Endodermal cell (in vitro differentiated cells): ENCODE results near the gene TMEM94. TPM values are rescaled to one million over a fixed set of nuclear protein-coding genes. Genes with fewer than 3 reads are reported as not detected.

ENCODE experiments used
- DNase-seq: peaks from one replicate; pipeline ENCODE4 v3.0.0-alpha.2; 2017
- H3K27ac ChIP-seq: 2 replicates; pipeline ENCODE4 v1.5.1; 2013; ENCODE audit warnings: mild to moderate bottlenecking, low read depth, low read length, moderate library complexity
- H3K27me3 ChIP-seq: 2 replicates; pipeline ENCODE4 v1.6.1; 2013; ENCODE audit warnings: mild to moderate bottlenecking, low read length, moderate library complexity; ENCODE audit not compliant: insufficient read depth, control insufficient read depth, poor library complexity, severe bottlenecking
- H3K36me3 ChIP-seq: 2 replicates; pipeline ENCODE4 v1.7.0; 2013; ENCODE audit warnings: mild to moderate bottlenecking, low read length, moderate library complexity; ENCODE audit not compliant: control insufficient read depth, insufficient read depth
- H3K4me1 ChIP-seq: one replicate; pipeline ENCODE4 v1.7.0; 2013; ENCODE audit warnings: low read length; ENCODE audit not compliant: control insufficient read depth, insufficient read depth
- H3K4me3 ChIP-seq: 2 replicates; pipeline ENCODE4 v1.5.1; 2013; ENCODE audit warnings: mild to moderate bottlenecking, low read length, moderate library complexity
- H3K9ac ChIP-seq: 2 replicates; pipeline ENCODE4 v1.6.1; 2013; ENCODE audit warnings: mild to moderate bottlenecking, low read length, moderate library complexity; ENCODE audit not compliant: poor library complexity, severe bottlenecking; ENCODE audit errors: extremely low read depth
- H3K9me3 ChIP-seq: 2 replicates; pipeline ENCODE4 v1.6.1; 2013; ENCODE audit warnings: mild to moderate bottlenecking, low read length, moderate library complexity; ENCODE audit not compliant: control insufficient read depth
- H3K27ac Mint-ChIP-seq: 2 replicates; pipeline ENCODE4 v1.8.0; 2020; ENCODE audit warnings: mixed read lengths
- H3K27me3 Mint-ChIP-seq: 2 replicates; pipeline ENCODE4 v1.8.0; 2021; ENCODE audit warnings: mild to moderate bottlenecking, mixed read lengths; ENCODE audit not compliant: insufficient read depth
- H3K36me3 Mint-ChIP-seq: 2 replicates; pipeline ENCODE4 v1.8.0; 2020; ENCODE audit warnings: low read depth, mixed read lengths
- H3K4me1 Mint-ChIP-seq: 2 replicates; pipeline ENCODE4 v1.8.0; 2020; ENCODE audit warnings: mixed read lengths
- H3K4me3 Mint-ChIP-seq: 2 replicates; pipeline ENCODE4 v1.8.0; 2020; ENCODE audit warnings: mild to moderate bottlenecking, moderate library complexity, mixed read lengths
- H3K9me3 Mint-ChIP-seq: 2 replicates; pipeline ENCODE4 v1.8.0; 2020; ENCODE audit warnings: mild to moderate bottlenecking, mixed read lengths
- WGBS, 2 experiments: methylation state at CpG; one replicate each; pipeline versions ENCODE4 v1.1.5 to v1.1.7; 2013; ENCODE audit warnings: missing lambda C conversion rate in 2 of 2, mixed read lengths in 1 of 2; ENCODE audit not compliant: insufficient coverage in 1 of 2, insufficient read length in 1 of 2; 5-methylcytosine and 5-hydroxymethylcytosine counted together
- microRNA-seq: library from miRNA; unstranded; fragments of <30 nt; microRNA quantifications from one replicate; pipeline ENCODE4 v1.2.0, GENCODE V29; 2020; ENCODE audit warnings: borderline microRNAs expressed
- total RNA-seq, 2 donors: library from RNA; stranded (reverse); fragmentation: NEBNext Ultra II Directional in 1 of 2; extraction: Animal tissue kit (Norgen Biotek cat#: 25700) in 1 of 2; gene quantifications; 2 replicates in 1 of 2; 3 replicates in 1 of 2; pipeline ENCODE4 v1.2.1, GENCODE V29; 2021
- TF ChIP-seq, protein P1 (sequence below): fragments of 200-600 bp; sonication (generic); conservative IDR thresholded peaks from 2 replicates; pipeline ENCODE4 v1.5.0; 2021; ENCODE audit warnings: antibody characterized with exemption, mild to moderate bottlenecking

Gene TMEM94
- total RNA-seq, 2 donors from 2014 or later: 96.0 to 106 TPM

- H3K27me3 ChIP-seq: no peaks in the 10 kb centered on the region
- no peak overlapping the region for H3K4me3 ChIP-seq
- Mint-ChIP-seq H3K4me3 (no peak overlapping the region), H3K4me1 (peaks cover 30% of the 10 kb centered on the region), H3K27me3 (no peaks in the 10 kb centered on the region), H3K27ac (no peak overlapping the region), H3K36me3 (peaks cover 27% of the 10 kb centered on the region), H3K9me3 (no peaks in the 10 kb centered on the region)
- H3K9ac ChIP-seq: no peak overlapping the region
- TF ChIP-seq, protein P1, sequence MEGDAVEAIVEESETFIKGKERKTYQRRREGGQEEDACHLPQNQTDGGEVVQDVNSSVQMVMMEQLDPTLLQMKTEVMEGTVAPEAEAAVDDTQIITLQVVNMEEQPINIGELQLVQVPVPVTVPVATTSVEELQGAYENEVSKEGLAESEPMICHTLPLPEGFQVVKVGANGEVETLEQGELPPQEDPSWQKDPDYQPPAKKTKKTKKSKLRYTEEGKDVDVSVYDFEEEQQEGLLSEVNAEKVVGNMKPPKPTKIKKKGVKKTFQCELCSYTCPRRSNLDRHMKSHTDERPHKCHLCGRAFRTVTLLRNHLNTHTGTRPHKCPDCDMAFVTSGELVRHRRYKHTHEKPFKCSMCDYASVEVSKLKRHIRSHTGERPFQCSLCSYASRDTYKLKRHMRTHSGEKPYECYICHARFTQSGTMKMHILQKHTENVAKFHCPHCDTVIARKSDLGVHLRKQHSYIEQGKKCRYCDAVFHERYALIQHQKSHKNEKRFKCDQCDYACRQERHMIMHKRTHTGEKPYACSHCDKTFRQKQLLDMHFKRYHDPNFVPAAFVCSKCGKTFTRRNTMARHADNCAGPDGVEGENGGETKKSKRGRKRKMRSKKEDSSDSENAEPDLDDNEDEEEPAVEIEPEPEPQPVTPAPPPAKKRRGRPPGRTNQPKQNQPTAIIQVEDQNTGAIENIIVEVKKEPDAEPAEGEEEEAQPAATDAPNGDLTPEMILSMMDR: no peak
- H3K27ac ChIP-seq: no peak overlapping the region
- peaks cover 14% of the 10 kb centered on the region for H3K4me1 ChIP-seq
- H3K36me3 ChIP-seq: peaks cover 3% of the 10 kb centered on the region
- 91% methylated on average over 4 to 5 of the region's 5 CpGs for WGBS, 2 experiments
- H3K9me3 ChIP-seq: no peaks in the 10 kb centered on the region
- no peak for DNase-seq
These were observed 92.4 kb downstream of the TMEM94 start for GRCh38 chr17:75548813-75549212.

Small RNA genes within 50 kb of the gene (microRNA-seq; reads per million reads assigned to microRNA genes)
- gene MIR6785: not detected

Other genes with a start within 250 kb of the TMEM94 start
- 10 to 100 TPM; 64.9 to 73.2 TPM for gene GGA3, start 195.0 kb upstream of the TMEM94 start, total RNA-seq
- 10 to 100 TPM; 81.0 to 82.5 TPM for gene MRPS7, start 194.8 kb upstream of the TMEM94 start, total RNA-seq
- 10 to 100 TPM; 17.9 to 28.6 TPM for gene MIF4GD, start 185.4 kb upstream of the TMEM94 start, total RNA-seq
- gene SLC25A19, start 167.2 kb upstream of the TMEM94 start, total RNA-seq: 10 to 100 TPM; 10.6 to 10.7 TPM
- 10 to 100 TPM; 85.5 to 86.6 TPM for gene GRB2, start 51.0 kb upstream of the TMEM94 start, total RNA-seq
- gene CASKIN2, start 58.9 kb downstream of the TMEM94 start, total RNA-seq: 10 to 100 TPM; 26.4 to 31.0 TPM
- gene TSEN54, start 59.9 kb downstream of the TMEM94 start, total RNA-seq: 10 to 100 TPM; 37.7 to 39.1 TPM
- gene LLGL2, start 69.1 kb downstream of the TMEM94 start, total RNA-seq: 100 to 1,000 TPM; 128 to 149 TPM
- 100 to 1,000 TPM in 1 of 2 donors, 10 to 100 TPM in 1; 89.0 to 123 TPM for gene MYO15B, start 131.2 kb downstream of the TMEM94 start, total RNA-seq
- under 1 TPM in 1 of 2 donors, not detected in 1; 0.40 TPM for gene SMIM5, start 176.8 kb downstream of the TMEM94 start, total RNA-seq
- 10 to 100 TPM; 54.3 TPM for gene RECQL5, start 210.5 kb downstream of the TMEM94 start, total RNA-seq
- 100 to 1,000 TPM in 1 of 2 donors, 10 to 100 TPM in 1; 96.5 to 113 TPM for gene SAP30BP, start 210.7 kb downstream of the TMEM94 start, total RNA-seq